Subcutaneous adipose tissue (tissue), 4 donors: ENCODE measurements around the gene GTPBP3. TPM values are rescaled to one million over a fixed set of nuclear protein-coding genes. Genes with fewer than 3 reads are reported as not detected.

Source experiments
- CTCF ChIP-seq: fragments of 450-650 bp; IDR thresholded peaks from one replicate; pipeline ENCODE4 v1.5.1; 2016; ENCODE audit warnings: low read depth, mild to moderate bottlenecking, control low read depth, antibody characterized with exemption, moderate library complexity
- total RNA-seq, 4 donors: library from RNA; depleted of rRNA; stranded (reverse); fragments of >200 nt; gene quantifications; one replicate each; pipeline ENCODE4 v1.1.0, GENCODE V29; 2016

GTPBP3 gene
- total RNA-seq, 4 donors from 2014 or later: 8.6 to 32.2 (median 14.6) TPM

GRCh38 chr19:17376935-17377600, 39.7 kb downstream of the GTPBP3 start, which contains the start of gene PLVAP:
PLVAP (minus strand) TSS chr19:17377342; CDS start chr19:17377288, 54 bp downstream.
- TF ChIP-seq CTCF: no peak

GRCh38 chr19:17378271-17378670, 40.9 kb downstream of the GTPBP3 start:
- no peak for TF ChIP-seq CTCF

GRCh38 chr19:17379221-17379631, 41.9 kb downstream of the GTPBP3 start:
- no peak for TF ChIP-seq CTCF

- no peak for TF ChIP-seq CTCF
Observed at GRCh38 chr19:17380426-17381138, 43.2 kb downstream of the GTPBP3 start.

GRCh38 chr19:17385878-17386611, 48.7 kb downstream of the GTPBP3 start:
- TF ChIP-seq CTCF: no peak

- no peak for TF ChIP-seq CTCF
Observed at GRCh38 chr19:17389288-17389687, 51.9 kb downstream of the GTPBP3 start.
